ENCODE results near the gene HDAC10.

GRCh38 chr22:50282361-50283155 is 31.5 kb upstream of the HDAC10 start:
- TF ChIP-seq CTCF (IDR thresholded peaks at IDR 0.05; ENCODE audit: low read depth, low read length) (no peak), EZH2phosphoT487 (IDR thresholded peaks at IDR 0.05; ENCODE audit: low read depth) (no peak)

Data from OCI-LY3 (cell line).